Measurements from ENCODE around the gene SUN1.

The SUN1 gene

DNA sequence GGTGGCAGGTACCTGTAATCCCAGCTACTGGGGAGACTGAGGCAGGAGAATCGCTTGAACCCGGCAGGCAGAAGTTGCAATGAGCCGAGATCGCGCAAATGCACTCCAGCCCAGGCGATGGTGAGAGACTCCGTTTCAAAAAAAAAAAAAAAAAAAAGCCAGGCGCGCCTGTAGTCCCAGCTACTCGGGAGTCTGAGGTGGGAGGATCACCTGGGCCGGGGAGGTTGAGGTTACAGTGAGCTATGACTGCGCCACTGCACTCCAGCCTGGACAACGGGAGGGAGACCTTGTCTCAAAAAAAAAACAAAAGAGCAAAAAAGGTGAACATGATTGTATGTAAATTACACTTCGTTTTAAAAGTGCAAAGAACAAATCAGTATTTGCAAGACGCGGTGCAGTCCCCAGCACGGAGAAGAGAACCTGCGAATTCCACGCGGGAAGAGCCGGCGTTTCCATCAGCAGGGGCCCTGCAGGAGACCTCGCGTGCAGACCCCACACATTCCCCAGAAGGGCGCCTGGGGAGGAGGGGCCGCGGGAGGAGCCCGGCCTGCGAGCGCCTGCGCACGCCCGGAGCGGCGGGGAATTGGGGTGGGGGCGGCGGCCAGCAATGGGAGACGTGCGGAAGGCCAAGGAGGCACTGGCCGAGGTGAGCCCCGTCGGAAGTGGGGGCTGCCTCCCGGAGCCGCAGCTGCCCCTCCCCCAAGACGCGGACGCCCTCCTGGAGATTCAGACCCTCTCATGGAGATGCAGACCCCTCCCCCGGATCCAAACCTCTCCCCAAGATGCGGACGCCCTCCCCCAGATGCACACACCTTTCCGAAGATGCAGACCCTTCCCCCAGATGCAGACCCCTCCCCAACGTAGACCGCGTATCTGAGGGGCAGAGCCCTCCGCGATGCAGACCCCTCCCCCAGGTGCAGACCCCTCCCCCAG, 16.7 kb upstream of the SUN1 start:
- no peak for DNase-seq

DNA sequence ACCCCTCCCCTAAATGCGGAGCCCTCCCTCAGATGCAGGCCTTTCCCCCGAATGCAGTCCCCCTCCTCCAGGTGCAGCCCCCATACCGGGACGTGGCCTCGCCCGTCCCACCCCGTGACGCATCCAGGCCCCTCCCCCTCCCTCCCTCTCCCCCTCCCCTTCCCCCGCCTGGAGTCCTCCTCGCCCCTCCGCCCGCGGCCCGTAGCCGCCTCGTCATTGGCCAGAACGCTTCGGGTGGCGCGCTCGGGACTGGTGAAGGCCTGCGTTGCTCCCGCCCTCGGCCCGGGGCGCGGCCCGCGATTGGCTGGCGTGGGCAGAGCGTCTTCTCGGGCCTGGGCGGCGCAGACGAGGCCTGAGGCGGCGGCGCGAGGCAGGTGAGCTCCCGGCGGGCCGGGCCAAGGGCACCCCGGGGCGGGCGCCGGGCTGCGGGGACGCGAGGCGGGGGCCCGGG, 16.0 kb upstream of the SUN1 start:
- DNase-seq = peak; percentile 96

DNA sequence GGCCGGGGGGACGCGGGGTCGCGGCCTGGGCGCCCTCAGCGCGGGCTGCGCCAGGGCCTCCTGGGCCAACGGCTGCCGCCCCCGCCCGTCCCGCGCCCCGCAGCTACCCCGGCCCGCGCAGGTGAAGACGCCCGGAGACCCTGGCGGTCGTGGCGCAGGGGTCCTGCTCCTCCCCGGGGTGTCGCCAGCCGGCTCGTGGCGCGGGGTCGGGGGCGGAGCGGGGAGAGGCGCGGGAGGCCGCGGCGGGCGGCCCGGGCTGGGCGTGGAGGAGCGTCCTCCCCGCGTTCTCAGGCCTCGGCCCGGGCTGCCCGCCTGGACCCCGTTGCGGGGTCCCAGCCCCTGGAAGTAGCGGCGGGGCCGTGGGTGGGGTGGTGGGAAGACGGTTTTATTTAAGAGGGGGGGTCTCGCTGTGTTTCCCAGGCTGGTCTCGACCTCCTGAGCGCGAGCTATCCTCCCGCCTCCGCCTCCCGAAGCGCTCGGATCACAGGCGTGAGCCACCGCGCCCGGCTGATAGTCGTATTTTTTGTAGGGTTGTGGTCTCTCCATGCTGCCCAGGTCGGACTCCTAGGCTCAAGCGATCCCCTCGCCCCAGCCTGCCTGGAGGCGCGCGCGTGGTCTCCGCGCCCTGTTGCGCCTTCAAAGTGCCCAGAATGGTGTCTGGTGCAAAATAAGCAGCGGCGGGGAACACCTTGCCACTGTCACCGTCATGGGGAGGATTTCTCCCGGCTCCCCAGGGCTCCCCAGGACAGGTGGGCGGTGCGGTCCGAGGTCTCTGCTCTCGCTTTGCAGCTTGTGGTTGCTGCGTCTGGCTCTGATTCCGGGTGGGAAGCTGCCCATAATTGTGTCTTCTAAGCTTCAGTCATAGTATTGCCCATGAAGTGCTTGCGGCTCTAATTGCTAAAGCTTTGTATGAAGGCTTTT, 15.3 kb upstream of the SUN1 start:
- peak; percentile 24 for DNase-seq

DNA sequence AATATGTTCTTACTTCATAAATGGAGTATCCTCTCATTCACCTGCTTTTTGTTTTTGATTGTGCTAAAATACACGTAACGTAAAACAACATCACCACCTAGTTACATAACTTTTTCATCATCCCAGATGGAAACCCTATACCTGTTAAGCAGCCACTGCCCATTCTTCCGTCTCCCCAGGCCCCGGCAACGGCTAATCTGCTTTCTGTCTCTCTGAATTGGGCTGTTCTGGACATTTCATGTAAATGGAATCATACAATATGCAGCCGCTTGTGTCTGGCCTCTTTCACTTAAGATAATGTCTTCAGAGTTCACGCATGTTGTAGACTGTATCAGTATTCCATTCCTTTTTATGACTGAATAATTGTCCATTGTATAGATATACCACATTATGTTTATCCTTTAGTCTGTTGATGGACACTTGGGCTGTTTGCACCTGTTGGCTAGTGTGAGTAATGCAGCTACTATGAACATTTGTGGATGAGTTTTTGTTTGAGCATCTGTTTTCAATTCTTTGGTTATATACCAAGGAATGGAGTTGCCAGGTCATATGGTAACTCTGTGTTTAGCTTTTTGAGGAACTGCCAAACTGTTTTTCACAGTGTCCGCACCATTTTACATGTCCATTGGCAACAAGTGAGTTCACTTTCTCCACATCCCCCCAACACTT, 14.1 kb upstream of the SUN1 start:
- DNase-seq = no peak

DNA sequence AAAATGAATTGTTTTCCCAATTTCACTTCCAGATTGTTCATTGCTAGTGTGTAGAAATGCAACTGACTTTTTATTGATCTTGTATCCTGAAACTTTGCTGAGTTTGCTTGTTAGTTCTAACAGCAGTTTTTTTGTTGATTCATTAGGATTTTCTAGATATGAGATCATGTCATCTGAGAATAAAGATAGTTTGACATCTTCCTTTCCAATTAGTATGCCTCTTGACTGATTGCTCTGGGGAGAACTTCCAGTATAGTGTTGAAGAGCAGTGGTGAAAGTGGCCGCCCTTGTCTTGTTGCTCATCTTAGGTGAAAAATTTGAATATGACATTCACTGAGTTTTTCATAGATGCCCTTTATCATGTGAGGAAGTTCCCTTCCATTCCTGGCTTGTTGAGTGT, 11.9 kb upstream of the SUN1 start:
- DNase-seq = no peak

- DNase-seq = no peak
Observed at GRCh38 chr7:821688-822087, 10.6 kb upstream of the SUN1 start.

DNA sequence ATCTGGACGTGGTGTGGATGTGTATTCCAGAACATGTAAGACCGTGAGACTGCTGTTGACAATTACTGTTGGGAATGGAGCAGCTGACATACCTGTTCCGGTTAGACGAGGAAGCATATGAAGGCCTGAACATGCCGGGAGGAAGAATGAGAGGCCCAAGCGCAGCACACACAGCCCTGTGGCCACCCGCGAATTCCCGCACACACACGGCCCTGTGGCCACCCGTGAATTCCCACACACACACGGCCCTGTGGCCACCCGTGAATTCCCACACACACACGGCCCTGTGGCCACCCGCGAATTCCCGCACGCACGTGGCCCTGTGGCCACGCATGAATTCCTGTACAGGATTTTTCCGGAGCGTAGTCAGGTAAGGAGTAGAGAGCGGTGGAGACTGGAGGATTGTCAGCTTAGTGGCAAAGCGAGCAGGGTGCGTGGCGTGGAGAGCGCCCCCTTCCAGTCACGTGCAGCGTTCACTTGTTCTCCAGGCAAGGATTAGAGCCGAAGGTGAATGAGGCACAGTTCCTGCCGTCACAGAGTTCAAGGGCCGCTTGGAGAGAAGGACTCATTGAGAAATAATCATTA, 9.5 kb upstream of the SUN1 start:
- DNase-seq = no peak

DNA sequence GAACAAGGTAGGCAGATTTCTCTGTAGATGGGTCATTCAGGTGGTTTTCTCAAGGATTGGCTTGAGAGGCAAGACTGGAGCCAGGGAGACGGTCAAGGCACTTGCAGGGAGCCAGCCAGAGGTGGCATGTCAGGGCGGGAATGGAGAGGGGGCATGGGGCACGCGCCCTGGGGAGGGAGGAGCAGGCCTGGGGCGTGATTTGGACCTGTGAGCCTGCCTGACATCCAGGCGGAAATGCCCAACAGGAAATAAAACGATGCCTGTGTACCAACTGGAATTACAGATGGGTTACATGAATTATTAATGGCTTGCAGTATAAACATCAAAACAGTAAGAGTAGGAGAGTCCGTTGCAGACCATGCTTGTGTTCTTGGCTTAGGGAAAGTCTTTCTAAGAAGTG, 8.6 kb upstream of the SUN1 start:
- no peak for DNase-seq

DNA sequence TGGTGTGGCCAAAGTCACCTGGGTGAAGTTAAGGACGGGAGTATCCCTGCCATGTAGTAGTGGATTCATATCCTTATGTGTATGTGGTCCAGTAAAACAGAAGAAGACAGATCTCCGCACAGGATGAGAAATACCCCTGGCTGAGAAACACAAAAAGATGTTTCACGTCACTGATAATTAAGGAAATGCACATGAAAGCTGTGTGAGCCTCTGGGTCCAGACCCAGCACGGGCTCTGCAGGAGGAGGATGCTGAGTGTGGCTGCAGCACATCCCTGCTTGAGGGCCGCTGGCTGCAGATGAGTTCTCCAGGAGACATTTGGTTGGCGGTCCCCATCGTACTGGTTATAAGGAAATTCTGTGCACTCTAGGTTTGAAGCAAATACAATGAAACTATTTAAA, 8.2 kb upstream of the SUN1 start:
- no peak for DNase-seq

DNA sequence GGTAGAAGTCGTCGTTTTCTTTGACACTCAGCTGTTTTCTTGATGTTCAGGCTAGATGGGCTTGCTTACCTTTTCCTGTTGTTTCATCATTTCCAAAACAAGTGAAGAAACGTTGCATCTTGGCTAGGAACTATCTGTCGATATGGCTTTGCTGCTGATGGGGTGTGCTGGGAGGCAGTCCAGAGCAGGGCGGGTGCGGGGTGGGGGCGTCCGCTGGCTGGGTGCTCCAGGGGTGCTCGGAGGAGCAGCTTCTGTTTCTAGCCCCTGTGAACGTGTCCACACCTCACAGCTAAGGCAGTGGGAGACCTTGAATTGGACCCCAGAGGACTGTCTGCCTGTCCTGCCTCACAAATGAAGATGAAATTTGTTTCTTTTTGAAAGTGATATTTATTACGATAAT, 7.6 kb upstream of the SUN1 start:
- DNase-seq = no peak

DNA sequence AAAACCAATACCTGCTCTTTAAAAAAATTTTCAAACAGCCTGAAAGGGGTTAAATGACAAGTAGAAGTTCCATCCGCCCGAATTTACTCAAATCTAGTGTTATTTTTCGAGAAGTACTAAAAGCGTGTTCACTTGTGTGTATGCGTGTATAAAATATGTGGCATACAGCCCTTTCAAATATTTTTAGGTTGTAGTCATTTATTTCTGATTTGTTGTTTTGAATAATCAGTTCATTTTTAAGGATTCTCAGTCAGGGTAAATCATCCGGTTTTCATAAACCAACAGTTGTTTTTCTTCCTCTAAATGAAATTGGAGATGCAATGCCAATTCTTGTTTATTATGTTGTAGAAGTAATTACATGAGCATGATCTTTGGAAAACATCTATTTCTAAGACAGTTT, 6.9 kb upstream of the SUN1 start:
- no peak for DNase-seq

DNA sequence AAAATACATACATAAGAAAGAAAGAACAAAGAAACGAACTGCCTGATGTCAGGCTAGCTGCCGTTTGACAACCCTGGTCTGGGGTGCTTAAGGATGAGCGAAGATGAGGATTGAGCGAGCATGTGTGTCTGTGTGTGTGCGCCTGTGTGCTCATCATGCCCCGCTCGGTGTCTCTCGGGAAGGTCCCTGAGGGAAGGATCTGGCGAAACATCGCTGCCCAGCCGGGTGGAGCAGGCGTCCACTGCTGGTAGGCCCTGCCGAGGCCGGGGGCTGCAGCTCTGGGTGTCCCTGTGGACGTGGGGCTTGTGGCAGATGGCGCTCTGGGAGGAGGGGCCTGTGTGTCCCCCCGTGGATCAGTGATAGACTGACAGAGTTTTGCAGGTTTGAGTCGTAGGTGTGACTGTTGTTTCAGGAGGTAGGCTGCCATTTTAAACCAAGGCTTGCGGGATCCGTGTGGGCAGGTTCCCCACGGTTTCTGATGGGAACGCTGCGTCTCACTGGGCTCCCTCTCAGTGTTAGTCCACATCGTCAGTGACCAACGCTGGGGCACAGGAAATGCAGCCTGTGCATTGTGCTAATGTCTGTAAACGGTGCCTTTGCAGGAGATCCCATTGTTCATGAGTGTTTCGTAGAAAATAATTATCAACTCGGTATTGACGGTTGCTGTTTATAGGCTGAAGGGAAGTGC, 5.9 kb upstream of the SUN1 start:
- no peak for DNase-seq

DNA sequence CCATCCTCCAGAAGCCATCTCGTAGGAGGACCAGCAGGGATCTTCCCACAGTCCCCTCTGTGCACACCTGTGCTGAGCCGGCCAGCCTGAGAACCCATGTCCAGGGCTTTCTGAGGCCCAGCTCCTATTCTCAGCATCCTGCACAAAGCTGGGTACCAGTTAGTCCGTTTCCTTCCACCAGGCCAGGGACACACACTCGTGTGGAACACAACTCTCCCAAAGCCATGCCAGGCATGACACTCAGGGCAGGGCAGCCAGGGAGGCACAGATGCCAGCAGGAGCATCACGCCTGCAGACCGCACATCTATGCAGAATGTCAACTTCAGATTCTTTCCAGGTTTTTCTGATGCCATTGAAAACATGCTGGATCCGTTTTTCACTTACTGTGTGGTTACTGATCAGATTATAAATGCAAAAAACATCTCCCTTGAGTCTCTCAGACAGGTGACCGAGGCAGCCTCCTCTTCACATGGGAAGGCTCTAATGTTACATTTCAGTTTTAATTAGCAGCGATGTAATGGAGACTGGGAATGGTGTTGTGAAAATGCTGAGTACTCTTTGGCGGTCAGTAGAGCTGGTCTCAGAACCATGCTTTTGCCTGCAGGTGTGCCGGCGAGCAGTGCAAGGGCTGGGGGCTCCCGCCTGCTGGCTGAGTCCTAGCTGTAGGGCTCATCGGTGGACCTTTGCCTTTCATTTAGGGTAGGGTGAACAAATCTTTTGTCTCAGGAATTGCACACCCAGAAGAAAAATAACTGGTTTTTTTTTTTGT, 3.3 kb upstream of the SUN1 start:
- DNase-seq = no peak

DNA sequence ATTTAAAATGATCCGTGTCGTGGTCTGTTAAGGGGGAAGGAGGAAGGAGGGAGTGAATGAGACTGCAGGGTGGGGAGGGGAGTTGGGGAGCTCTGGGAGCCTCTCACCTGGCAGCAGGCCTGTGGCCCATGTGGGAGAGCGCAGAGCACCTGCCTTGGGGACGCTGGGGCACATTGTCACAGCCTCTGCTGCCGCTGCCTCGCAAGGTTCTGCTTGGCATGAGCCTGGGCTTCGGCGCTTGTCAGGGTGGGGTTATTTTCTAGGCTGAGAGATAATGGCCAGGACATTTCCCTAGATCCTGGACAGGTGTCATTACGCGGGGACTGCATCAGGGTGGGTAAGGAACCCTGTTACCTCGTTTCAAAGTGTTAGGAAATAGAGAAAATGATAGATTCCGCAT, 2.2 kb upstream of the SUN1 start:
- DNase-seq = no peak

DNA sequence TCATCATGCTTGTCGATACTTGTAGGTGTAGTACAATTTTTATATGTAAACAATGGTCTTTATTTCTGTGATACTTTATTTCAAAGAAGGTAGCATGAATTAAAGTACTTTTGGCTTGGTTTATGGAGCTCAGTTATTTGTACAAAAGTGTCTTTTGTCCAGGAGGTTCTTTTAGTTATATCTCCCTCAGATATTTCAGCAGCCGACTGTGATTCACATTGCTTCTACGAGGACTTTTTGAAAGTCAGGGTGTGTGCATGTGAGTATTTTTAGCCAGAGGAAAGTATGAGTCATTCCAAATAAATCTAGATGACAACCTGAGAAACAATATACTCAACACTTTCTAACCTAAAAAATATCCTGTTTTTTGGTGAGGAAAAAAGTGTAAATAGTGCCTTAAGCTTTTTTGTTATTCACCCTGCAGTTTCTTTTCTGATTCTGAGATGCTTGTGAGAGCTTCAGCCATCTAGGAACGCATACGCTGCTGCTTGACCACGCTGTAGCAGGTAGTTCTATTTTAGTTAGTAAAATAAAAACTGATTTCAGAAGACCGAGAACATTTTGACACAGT, 595 bp upstream of the SUN1 start:
- no peak for DNase-seq

DNA sequence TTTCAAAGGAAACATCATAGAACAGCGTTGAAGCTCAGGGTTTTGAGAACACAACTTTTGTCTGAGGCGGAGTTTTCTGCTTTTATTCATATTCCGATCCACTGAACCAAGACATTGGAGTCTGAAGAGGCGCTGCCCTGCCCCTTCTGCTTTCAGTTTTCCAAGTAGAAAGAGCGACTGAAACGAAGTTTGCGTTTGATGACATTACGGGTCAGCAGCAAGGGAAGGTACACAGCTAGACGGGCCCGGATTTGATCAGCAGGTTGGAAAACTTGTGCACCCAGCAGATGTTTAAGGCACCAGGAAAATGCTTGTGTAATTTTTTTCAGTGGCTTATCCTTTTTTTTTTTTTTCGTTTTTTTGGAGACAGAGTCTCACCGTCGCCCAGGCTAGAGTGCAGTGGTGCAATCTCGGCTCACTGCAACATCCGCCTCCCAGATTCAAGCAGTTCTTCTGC, 720 bp downstream of the SUN1 start:
- no peak for DNase-seq

DNA sequence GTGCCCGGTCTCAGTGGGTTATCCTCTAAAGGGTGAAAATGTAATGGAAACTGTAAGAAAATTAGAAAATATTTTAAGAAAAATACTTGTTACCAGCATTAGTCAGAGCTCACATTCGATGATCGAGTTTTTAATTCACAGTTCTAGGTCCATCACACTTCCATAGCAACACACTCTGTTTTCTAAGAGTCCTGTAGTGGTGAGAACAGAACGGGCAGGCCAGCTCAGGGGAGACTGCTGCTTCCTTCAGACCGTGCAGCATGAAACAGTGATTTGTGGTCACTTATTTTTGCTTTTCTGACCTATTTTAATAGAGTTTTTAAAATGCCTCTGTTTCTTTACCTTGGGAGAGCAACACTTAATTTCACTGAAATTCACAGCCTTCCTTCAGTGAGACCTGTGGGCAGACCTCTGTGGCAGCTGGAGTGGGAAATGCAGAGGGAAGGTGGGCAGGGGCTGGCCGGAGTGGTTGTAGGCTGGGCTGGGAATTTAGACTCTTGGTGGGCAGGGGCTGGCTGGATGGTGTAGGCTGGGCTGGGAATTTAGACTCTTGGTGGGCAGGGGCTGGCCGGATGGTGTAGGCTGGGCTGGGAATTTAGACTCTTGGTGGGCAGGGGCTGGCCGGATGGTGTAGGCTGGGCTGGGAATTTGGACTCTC, 1.5 kb downstream of the SUN1 start:
- no peak for DNase-seq

DNA sequence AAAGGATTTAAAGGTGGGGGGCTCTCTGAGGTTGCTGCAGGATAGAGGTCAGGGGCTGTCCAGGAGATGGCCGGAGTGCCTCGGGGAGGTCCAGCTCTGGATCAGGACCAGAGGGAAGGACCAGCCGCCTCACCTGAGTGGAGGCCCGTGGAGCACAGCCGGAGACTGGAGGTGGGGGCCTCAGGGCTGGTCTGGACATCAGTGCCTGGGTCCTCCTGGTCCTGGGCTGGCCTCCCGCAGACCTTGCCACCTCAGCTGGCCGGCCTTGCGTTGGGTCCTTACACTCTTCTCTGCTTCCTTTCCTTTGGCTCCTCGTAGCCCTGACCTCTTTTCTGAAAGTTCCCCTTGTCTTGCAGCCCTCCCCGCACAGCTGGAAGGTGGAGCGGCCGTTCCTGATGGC, 2.0 kb downstream of the SUN1 start:
- DNase-seq = no peak

DNA sequence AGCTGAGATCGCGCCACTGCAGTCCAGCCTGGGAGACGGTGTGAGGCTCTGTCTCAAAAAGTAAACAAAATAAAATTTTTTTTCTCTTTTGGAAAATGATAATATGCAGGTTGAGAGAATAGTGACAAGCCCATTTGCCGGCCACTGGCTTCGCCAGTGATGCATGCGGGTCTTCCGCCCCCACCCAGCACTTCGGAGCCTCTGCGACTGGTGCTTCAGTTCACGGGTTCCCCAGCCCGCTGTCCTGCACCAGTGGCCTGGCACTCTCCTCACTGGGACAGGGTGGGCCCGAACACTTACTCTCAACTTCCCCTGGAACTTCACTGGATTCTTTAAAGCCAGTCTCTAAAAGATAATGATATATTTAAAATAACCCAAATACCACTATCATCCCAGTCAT, 2.7 kb downstream of the SUN1 start:
- no peak for DNase-seq
